K562 (cell line): ENCODE results near the gene CASKIN1. TPM values are rescaled to one million over a fixed set of nuclear protein-coding genes. Genes with fewer than 3 reads are reported as not detected.
A peak's percentile ranks its signal among the peaks of the same experiment; 100 is the strongest.

Source experiments
- BCLAF1 ChIP-seq, 2 experiments: fragments of 450-650 bp in 1 of 2; IDR thresholded peaks; 2 replicates each; pipeline ENCODE4 v1.6.1; 2011 to 2017; ENCODE audit warnings: low read depth in 2 of 2, antibody characterized with exemption in 1 of 2, borderline replicate concordance in 1 of 2, low read length in 1 of 2, mild to moderate bottlenecking in 1 of 2, mixed read lengths in 1 of 2; ENCODE audit not compliant: control insufficient read depth in 1 of 2
- IRF2 ChIP-seq: sonication (generic); formaldehyde crosslinking; IDR thresholded peaks from 2 replicates; pipeline ENCODE4 v1.8.1; 2022; ENCODE audit warnings: mild to moderate bottlenecking, missing genetic modification reagents
- JUND ChIP-seq, 2 experiments: IDR thresholded peaks; 2 replicates in 1 of 2; 3 replicates in 1 of 2; pipeline ENCODE4 v1.6.1; 2011; ENCODE audit warnings: borderline replicate concordance in 2 of 2, low read depth in 2 of 2, low read length in 2 of 2, improper control_type of control experiment in 1 of 2, missing biosample characterization in 1 of 2, missing genetic modification characterization in 1 of 2, missing genetic modification reagents in 1 of 2
- MECOM ChIP-seq: fragments of 250-450 bp; sonication (Bioruptor Pico); IDR thresholded peaks from 2 replicates; pipeline ENCODE4 v1.8.0; 2022; ENCODE audit warnings: inconsistent platforms
- NR0B1 ChIP-seq: fragments of 450-650 bp; IDR thresholded peaks from one replicate; pipeline ENCODE4 v1.6.1; 2018; ENCODE audit warnings: mild to moderate bottlenecking, moderate library complexity; ENCODE audit not compliant: partially characterized antibody
- SUPT5H ChIP-seq: fragments of 450-650 bp; IDR thresholded peaks from 2 replicates; pipeline ENCODE4 v1.6.1; 2016
- TCF7 ChIP-seq: sonication (generic); IDR thresholded peaks from 2 replicates; pipeline ENCODE4 v1.6.1; 2016; ENCODE audit warnings: antibody characterized with exemption, borderline replicate concordance
- ZBTB40 ChIP-seq, 2 experiments: fragments of 450-650 bp in 1 of 2; sonication (generic) in 1 of 2; formaldehyde crosslinking in 1 of 2; IDR thresholded peaks; 2 replicates each; pipeline versions ENCODE4 v1.7.1 to v1.9.0; 2016 to 2022; ENCODE audit warnings: inconsistent platforms in 1 of 2, mild to moderate bottlenecking in 1 of 2, missing genetic modification reagents in 1 of 2
- ZNF431 ChIP-seq: sonication (generic); formaldehyde crosslinking; IDR thresholded peaks from 2 replicates; pipeline ENCODE4 v1.8.0; 2022; ENCODE audit warnings: mild to moderate bottlenecking, missing genetic modification reagents
- polyA plus RNA-seq, 8 experiments: library from polyadenylated mRNA; depleted of rRNA in 4 of 8; stranded (reverse) in 5 of 8; unstranded in 3 of 8; fragments of >200 nt; fragmentation: Nextera tagmentation in 2 of 8; fragmentation: Illumina TruSeq in 1 of 8; extraction: Ambion mirVana in 2 of 8; extraction: Trizol in 1 of 8; gene quantifications; 2 replicates each; pipeline versions ENCODE4 v1.2.1 to v1.2.3, GENCODE V29; 2011 to 2014; ENCODE audit warnings: inconsistent platforms in 1 of 8, missing spikeins in 1 of 8
- total RNA-seq, 7 experiments: library from RNA; depleted of rRNA in 6 of 7; stranded (reverse); fragments of >200 nt in 6 of 7; fragmentation: Illumina TruSeq in 2 of 7; extraction: Trizol in 2 of 7; gene quantifications; 2 replicates each; pipeline versions ENCODE4 v1.2.1 to v1.2.3, GENCODE V29; 2011 to 2021; ENCODE audit warnings: low replicate concordance in 1 of 7

CASKIN1 gene
- total and polyA plus RNA-seq, 9 of the 15 experiments (the other 6 are each of a cell fraction or from before 2014, with no cell fraction given): 0.15 to 4.5 (median 1.5) TPM; not detected in 2

GRCh38 chr16:2205967-2206313 lies 9.5 kb upstream of the CASKIN1 start (continued):
- peak; percentile 41; the same call in 1 of the 2 replicates for TF ChIP-seq ZBTB40 (IDR thresholded peaks at IDR 0.05)
- 0 out of 2 replicates have a peak, but pooled peaks have one; percentile 27 for TF ChIP-seq ZBTB40 (CRISPR knock-in tag; IDR thresholded peaks at IDR 0.05)
- TF ChIP-seq SUPT5H: no peak
- TF ChIP-seq IRF2 (CRISPR knock-in tag): no peak
- no peak for TF ChIP-seq ZNF431 (CRISPR knock-in tag)
- TF ChIP-seq TCF7: no peak
- TF ChIP-seq BCLAF1 (IDR thresholded peaks at IDR 0.05; ENCODE audit: borderline replicate concordance in 1 of 2, control insufficient read depth in 1 of 2, low read depth in 2 of 2, low read length in 1 of 2): no peak
- no peak for TF ChIP-seq JUND (IDR thresholded peaks at IDR 0.05; ENCODE audit: borderline replicate concordance, low read depth, low read length)
- no peak; the same call in 2 of the 3 replicates for TF ChIP-seq JUND (tag; IDR thresholded peaks at IDR 0.05; ENCODE audit: borderline replicate concordance, low read depth, low read length)
- TF ChIP-seq MECOM: peak; percentile 43; the same call in 1 of the 2 replicates
- no peak for TF ChIP-seq NR0B1
